NB4 (cell line): ENCODE results near the gene OSR1.

Experiments
- CTCF ChIP-seq: IDR thresholded peaks from one replicate; pipeline ENCODE4 v1.5.1; 2012; ENCODE audit warnings: low read depth, low read length
- POLR2A ChIP-seq: IDR thresholded peaks from 2 replicates; pipeline ENCODE4 v1.6.1; 2011; ENCODE audit warnings: mild to moderate bottlenecking; ENCODE audit not compliant: insufficient read length; ENCODE audit errors: extremely low read depth

DNA sequence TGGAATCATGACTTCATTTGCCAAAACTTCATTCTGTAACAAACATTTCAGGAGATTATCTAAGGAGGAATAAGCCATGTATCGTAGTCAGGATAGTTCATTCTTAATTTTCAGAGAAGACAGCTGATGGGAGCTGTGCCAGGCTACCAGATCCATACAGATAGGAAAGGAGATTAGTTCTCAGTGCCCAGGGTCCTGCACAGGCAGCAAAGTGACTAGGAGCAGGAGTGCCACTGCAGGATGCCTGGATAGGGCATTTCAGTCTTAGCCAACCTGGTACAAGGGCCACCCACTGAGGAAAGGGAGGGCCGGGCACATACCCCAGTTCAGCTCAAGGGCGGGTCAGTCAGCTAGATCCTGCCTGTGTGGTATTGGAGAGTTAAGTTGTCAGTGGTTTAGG lies 6.7 kb upstream of the OSR1 start:
- no peak for TF ChIP-seq CTCF
- TF ChIP-seq POLR2A, result no peak
